Measurements from ENCODE around the gene NME4.
"Not testable (repeated sequence)": the region's sequence is repeated elsewhere in the genome, so short reads cannot be mapped to it uniquely, and the experiment has no call there.

GRCh38 chr16:362702-362999, 34.3 kb upstream of the NME4 start:
- TF ChIP-seq CTCF, POLR2A (IDR thresholded peaks at IDR 0.05): not testable (repeated sequence)

Measured in thyroid gland (tissue), 4 donors.